ENCODE results near the gene MAP2.

GRCh38 chr2:209666296-209666695 is 242.4 kb downstream of the MAP2 start:
- TF ChIP-seq CTCF (IDR thresholded peaks at IDR 0.05) (no peak), POLR2A (IDR thresholded peaks at IDR 0.05) (no peak)
